CD4-positive, alpha-beta T cell treated with Interferon gamma for 1 hour (primary cell): ENCODE data around the gene DLGAP1.
"Not testable (repeated sequence)": the region's sequence is repeated elsewhere in the genome, so short reads cannot be mapped to it uniquely, and the experiment has no call there.

ENCODE experiments used
- DNase-seq: peaks from one replicate; pipeline ENCODE4 v3.0.0-alpha.2; 2020

Gene DLGAP1

GRCh38 chr18:3610813-3611212 lies 844.3 kb downstream of the DLGAP1 start:
- no peak for DNase-seq

- DNase-seq, result no peak
Observed at GRCh38 chr18:3610188-3610708, 844.9 kb downstream of the DLGAP1 start.

GRCh38 chr18:3608488-3608887 lies 846.6 kb downstream of the DLGAP1 start:
- DNase-seq, result no peak

- DNase-seq, result not testable (repeated sequence)
Observed at GRCh38 chr18:3608099-3608453, 847.0 kb downstream of the DLGAP1 start.

DNA sequence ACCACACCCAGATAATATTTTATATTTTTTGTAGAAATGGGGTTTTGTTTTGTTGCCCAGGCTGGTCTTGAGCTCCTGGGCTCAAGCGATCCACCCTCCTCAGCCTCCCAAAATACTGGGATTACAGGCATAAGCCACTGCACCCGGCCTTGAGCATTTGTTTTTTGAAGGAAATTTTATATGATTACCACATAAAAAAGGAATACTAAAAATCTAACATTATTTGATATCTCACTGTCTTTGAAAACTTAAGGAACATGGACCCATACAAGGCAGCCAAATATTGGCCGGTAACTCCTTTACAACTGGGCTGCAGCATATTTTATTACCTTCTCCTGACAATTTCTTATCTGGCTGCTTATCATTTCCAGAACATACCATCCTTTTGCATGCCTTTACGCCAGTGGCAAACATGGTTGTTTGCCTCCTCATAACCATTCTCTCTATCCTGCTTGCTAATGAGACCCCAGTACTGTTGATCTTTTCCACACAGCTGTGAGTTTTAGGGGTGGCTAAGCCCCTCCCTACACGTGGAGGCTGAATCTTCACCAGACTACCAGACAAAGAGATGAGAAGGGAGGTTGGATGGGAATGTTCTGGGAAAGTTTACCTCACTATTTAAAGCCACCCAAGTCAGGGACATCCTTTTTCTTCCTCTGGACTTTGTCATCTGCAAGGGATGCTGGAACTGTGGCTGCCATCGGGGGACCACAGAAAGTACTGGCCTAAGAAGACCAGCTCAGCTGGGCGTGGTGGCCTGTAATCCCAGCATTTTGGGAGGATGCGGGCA lies 847.6 kb downstream of the DLGAP1 start:
- DNase-seq, result no peak

DNA sequence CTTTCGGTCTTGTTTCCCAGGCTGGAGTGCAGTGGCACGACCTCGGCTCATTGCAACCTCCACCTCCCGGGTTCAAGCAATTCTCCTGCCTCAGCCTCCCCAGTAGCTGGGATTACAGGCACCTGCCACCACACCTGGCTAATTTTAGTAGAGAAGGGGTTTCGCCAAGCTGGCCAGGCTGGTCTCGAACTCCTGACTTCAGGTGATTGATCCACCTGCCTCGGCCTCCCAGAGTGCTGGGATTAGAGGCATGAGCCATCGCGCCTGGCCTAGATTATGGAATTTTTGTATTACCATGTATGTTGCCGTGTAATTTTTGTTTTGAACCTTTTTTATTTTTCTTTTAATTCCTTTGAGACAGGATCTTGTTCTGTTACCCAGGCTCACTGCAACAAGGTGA lies 848.2 kb downstream of the DLGAP1 start:
- not testable (repeated sequence) for DNase-seq

GRCh38 chr18:3605954-3606443 lies 849.1 kb downstream of the DLGAP1 start:
- no peak for DNase-seq

- DNase-seq, result no peak
Observed at GRCh38 chr18:3605486-3605952, 849.6 kb downstream of the DLGAP1 start.

GRCh38 chr18:3604498-3605408 lies 850.4 kb downstream of the DLGAP1 start:
- DNase-seq, result peak; percentile 16

DNA sequence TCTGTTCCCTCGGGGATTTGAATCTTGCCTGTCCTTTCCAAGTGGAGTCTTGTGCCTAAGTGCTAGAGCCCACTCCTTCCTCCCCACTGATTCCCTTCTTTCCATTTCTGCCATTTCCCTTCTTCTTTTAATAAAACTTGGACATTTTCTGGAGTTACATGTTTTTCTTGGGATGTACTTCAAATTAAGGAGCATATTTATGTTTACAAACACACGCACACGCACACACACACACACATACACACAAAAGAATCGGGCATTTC lies 850.9 kb downstream of the DLGAP1 start:
- no peak for DNase-seq

GRCh38 chr18:3603421-3604234 lies 851.5 kb downstream of the DLGAP1 start:
- DNase-seq, result peak; percentile 16

DNA sequence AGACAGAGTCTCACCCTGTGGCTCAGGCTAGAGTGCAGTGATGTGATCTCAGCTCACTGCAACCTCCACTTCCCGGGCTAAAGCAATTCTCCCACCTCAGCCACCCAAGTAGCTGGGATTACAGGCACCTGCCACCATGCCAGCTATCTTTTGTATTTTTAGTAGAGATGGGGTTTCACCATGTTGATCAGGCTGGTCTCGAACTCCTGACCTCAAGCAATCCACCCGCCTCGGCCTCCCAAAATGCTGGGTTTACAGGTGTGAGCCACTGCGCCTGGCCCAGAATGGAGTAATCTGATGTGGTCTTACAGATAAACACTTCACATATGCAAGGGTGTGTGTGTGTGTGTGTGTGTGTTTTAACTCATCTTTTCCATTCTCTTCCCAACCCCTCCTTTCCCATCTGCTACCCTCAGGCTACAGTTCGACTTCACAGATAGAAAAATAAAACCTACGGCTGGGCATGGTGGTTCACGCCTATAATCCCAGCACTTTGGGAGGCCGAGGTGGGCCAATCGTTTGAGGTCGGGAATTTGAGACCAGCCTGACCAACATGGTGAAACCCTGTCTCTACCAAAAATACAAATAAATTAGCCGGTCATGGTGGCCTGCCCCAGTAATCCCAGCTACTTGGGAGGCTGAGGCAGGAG lies 853.9 kb downstream of the DLGAP1 start:
- not testable (repeated sequence) for DNase-seq

GRCh38 chr18:3599861-3600260 lies 855.2 kb downstream of the DLGAP1 start:
- DNase-seq, result no peak

DNA sequence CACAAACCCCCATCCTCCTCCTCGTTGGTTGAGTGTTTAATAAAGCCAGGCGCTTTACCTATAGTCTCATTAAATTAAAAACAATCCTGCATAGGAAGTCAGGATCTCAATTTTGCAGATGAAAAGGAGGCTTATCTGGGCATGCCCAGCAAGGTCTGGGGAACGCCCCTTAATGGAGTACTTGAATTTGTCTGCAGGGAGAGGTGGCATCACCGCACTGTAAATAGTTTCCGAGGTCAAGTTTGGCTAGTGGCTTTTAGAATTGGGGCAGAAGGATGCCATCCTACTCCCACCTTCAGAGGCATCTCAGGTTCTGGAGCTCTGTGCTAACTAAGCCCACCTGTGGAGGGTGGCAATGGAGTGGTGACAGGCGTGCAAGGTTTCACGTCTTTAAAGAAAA lies 855.9 kb downstream of the DLGAP1 start:
- DNase-seq, result no peak

GRCh38 chr18:3598581-3598980 lies 856.5 kb downstream of the DLGAP1 start:
- DNase-seq, result no peak

GRCh38 chr18:3597409-3598357 lies 857.4 kb downstream of the DLGAP1 start:
- no peak for DNase-seq

DNA sequence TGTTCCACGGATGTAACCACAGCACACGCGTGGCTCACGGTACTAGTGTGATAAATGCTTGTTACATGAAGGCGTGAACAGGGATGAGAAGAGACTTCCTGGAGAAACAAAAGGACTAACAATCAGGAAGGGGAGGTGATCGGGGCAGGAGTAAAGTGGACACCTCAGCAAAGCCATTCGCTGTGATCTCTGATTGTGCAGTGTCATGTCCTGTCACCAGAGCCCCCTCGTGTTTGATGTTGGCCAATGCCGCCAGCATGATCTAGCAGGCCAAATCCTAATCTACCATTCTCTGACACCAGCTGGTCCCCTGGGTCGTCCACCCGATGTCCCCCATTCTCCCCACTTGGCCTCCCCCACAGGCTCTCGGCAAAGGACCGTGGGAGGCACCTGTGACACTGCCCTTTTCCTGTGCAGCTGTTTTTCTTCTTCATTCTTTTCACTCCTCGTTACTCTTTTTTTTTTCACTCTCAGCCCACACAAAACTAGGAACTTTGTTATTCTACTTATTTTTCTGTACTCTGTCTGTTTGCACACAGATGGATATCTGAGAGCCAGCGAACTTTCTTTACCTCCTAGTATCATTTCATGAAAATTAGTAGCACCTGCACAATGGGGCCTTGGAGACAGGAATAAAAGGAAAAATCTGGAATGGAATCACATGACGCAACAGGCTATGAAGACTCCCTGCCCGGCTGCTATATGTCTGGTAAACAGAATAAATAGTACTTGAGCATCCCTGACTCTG lies 858.3 kb downstream of the DLGAP1 start:
- peak; percentile 60 for DNase-seq

DNA sequence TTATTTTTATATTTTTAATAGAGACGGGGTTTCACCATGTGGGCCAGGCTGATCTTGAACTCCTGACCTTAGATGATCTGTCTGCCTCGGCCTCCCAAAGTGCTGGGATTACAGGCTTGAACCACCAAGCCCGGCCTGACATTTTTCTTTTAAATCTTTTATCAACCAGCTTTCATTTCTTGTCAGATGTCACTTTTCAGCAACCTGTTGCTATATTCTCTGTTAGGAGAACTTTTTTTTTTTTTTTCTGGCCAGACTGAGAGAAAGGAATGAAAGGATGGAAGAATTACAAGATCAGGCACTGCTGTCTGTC lies 858.8 kb downstream of the DLGAP1 start:
- no peak for DNase-seq

- peak; percentile 42 for DNase-seq
Observed at GRCh38 chr18:3595369-3596273, 859.5 kb downstream of the DLGAP1 start.
